ENCODE measurements around the gene CEACAM3. TPM values are rescaled to one million over a fixed set of nuclear protein-coding genes. Genes with fewer than 3 reads are reported as not detected.
A peak's percentile ranks its signal among the peaks of the same experiment; 100 is the strongest.
"Not testable (repeated sequence)": the region's sequence is repeated elsewhere in the genome, so short reads cannot be mapped to it uniquely, and the experiment has no call there.

CEACAM3 gene
- total RNA-seq, 4 donors from 2014 or later = 0.26 TPM; not detected in 3

DNA sequence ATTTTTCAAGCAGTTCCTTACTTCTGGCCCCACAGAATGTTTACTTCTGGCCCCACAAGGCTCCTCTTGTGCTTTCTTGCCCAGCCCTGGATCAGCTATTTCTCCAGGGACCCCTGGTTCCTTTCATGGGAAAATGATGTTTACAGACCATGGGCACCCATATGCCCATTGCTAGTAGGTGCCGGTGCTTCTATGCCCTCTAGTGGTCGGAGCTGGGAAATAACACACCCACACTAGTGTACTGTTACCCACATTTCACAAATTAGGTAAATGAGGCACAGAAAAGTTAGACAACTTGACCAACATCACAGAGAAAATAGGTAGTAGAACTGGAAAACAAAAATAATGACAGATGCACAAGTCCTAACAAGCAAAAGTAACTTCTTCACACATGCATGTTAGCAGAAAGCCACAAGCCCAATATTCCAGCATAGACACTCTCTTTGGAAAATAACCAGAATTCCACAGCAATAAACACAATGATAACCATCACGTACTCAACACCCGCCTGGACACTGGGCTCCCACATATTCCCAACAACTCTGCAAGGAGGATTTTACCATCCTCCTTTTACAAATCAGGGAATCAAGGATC, 42.4 kb upstream of the CEACAM3 start:
- H3K27me3 ChIP-seq = no peaks in the 10 kb centered on the region
- no peak for TF ChIP-seq EP300 (IDR thresholded peaks at IDR 0.05)
- TF ChIP-seq, protein P1, sequence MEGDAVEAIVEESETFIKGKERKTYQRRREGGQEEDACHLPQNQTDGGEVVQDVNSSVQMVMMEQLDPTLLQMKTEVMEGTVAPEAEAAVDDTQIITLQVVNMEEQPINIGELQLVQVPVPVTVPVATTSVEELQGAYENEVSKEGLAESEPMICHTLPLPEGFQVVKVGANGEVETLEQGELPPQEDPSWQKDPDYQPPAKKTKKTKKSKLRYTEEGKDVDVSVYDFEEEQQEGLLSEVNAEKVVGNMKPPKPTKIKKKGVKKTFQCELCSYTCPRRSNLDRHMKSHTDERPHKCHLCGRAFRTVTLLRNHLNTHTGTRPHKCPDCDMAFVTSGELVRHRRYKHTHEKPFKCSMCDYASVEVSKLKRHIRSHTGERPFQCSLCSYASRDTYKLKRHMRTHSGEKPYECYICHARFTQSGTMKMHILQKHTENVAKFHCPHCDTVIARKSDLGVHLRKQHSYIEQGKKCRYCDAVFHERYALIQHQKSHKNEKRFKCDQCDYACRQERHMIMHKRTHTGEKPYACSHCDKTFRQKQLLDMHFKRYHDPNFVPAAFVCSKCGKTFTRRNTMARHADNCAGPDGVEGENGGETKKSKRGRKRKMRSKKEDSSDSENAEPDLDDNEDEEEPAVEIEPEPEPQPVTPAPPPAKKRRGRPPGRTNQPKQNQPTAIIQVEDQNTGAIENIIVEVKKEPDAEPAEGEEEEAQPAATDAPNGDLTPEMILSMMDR (IDR thresholded peaks at IDR 0.05) = peak; percentile 51 to 73 (median 51)
- H3K4me3 ChIP-seq = no peak overlapping the region
- H3K27ac ChIP-seq (replicated peaks in 1 of 4) = no peak overlapping the region
- no peaks in the 10 kb centered on the region for H3K36me3 ChIP-seq
- intact Hi-C loops (cut with DNase I) = no loop called here
- DNase-seq (ENCODE audit: extremely low spot score) = no peak
- H3K4me1 ChIP-seq = peaks cover 0 to 9% (median 4%) of the 10 kb centered on the region in 4 donors
- 14% methylated on average over 4 of the region's 4 CpGs for WGBS
- H3K9me3 ChIP-seq = no peaks in the 10 kb centered on the region

DNA sequence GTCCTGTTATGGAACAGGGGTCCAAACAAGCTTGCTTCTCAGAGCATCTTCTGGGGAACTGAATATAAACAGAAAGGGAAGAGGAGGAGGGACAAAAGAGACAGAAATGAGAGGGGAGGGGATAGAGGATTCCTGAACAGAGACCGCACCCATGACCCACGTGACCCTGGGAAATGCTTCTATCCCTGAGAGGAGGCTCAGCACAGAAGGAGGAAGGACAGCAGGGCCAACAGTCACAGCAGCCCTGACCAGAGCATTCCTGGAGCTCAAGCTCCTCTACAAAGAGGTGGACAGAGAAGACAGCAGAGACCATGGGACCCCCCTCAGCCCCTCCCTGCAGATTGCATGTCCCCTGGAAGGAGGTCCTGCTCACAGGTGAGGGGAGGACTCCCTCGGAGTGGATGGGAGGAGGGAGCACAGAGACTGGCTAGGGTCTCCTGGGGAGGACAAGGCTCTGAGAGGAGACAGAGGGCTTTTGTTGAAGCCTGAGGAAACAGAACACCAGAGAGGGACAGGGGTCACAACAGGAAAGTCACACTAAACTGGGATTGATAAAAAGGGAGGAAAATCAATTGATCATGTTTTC, 41.0 kb upstream of the CEACAM3 start, which contains the start of gene CEACAM6:
TSS of gene CEACAM6 (plus strand) at position 203 of the 586 bp plus-strand sequence. CDS start at position 312, 109 bp downstream.
- H3K27me3 ChIP-seq = peaks cover 0 to 7% (median 0%) of the 10 kb centered on the region in 4 donors
- no peak within 1 kb of the TSS for H3K4me3 ChIP-seq
- no peaks in the 10 kb centered on the region for H3K36me3 ChIP-seq
- 40% methylated on average over 3 of the region's 3 CpGs for WGBS
- intact Hi-C loops (cut with DNase I) = no loop called here
- TF ChIP-seq EP300 (IDR thresholded peaks at IDR 0.05) = no peak
- TF ChIP-seq, protein P1 (IDR thresholded peaks at IDR 0.05) = no peak
- TF ChIP-seq POLR2A (IDR thresholded peaks at IDR 0.05; ENCODE audit: low read depth) = no peak
- no peak for TF ChIP-seq POLR2AphosphoS5 (IDR thresholded peaks at IDR 0.05)
- no peak within 1 kb of the TSS for H3K27ac ChIP-seq (replicated peaks in 1 of 4)
- peaks cover 0 to 8% (median 4%) of the 10 kb centered on the region in 4 donors for H3K4me1 ChIP-seq
- no peak for DNase-seq (ENCODE audit: extremely low spot score)
- no peaks in the 10 kb centered on the region for H3K9me3 ChIP-seq

DNA sequence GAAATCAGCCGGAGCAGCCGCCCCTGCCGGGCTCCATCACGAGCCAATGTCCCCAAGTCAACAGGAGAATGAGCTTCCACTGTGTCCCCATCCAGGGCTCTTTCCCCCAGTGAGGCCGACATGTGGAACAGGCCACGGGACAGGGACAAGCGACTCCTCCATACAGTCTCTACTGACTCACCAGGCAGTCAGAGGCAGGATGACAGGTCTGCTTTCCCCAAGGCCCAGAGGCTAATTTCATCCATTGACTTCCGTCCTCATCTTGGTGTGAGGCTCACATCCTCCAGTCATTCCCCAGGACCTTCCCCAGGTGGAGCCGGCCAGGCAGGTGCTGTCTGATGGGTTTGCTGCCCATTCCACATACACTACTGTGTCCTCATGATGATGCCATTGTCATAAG, 37.5 kb upstream of the CEACAM3 start:
- Histone ChIP-seq H3K4me1 (no peaks in the 10 kb centered on the region), H3K4me3 (no peak overlapping the region), H3K36me3 (no peaks in the 10 kb centered on the region), H3K9me3 (no peaks in the 10 kb centered on the region), H3K27me3 (peaks cover 0 to 39% (median 2%) of the 10 kb centered on the region in 4 donors), H3K27ac (replicated peaks in 1 of 4) (no peak overlapping the region)
- DNase-seq (ENCODE audit: extremely low spot score) = no peak
- intact Hi-C loops (cut with DNase I) = no loop called here
- WGBS = 58% methylated on average over 9 of the region's 9 CpGs
- TF ChIP-seq, protein P1 (IDR thresholded peaks at IDR 0.05) = no peak
- TF ChIP-seq POLR2A (IDR thresholded peaks at IDR 0.05; ENCODE audit: low read depth) (no peak), EP300 (IDR thresholded peaks at IDR 0.05) (no peak), POLR2AphosphoS5 (IDR thresholded peaks at IDR 0.05) (no peak)

- intact Hi-C loops (cut with DNase I) = no loop called here
- WGBS = 86% methylated on average over 2 of the region's 2 CpGs
- no peak overlapping the region for H3K4me3 ChIP-seq
- no peaks in the 10 kb centered on the region for H3K36me3 ChIP-seq
- TF ChIP-seq POLR2AphosphoS5 (IDR thresholded peaks at IDR 0.05) (no peak), POLR2A (IDR thresholded peaks at IDR 0.05; ENCODE audit: low read depth) (no peak), EP300 (IDR thresholded peaks at IDR 0.05) (no peak)
- TF ChIP-seq, protein P1 (IDR thresholded peaks at IDR 0.05) = no peak
- H3K9me3 ChIP-seq = no peaks in the 10 kb centered on the region
- peaks cover 0 to 23% (median 2%) of the 10 kb centered on the region in 4 donors for H3K27me3 ChIP-seq
- no peak for DNase-seq (ENCODE audit: extremely low spot score)
- H3K4me1 ChIP-seq = no peaks in the 10 kb centered on the region
- H3K27ac ChIP-seq (replicated peaks in 1 of 4) = no peak overlapping the region
Measured at GRCh38 chr19:41767115-41767514, 29.3 kb upstream of the CEACAM3 start.

- WGBS = 54% methylated on average over 2 of the region's 5 CpGs
- DNase-seq (ENCODE audit: extremely low spot score); H3K36me3 ChIP-seq; H3K4me1 ChIP-seq; H3K4me3 ChIP-seq; H3K27ac ChIP-seq (replicated peaks in 1 of 4); intact Hi-C loops (cut with DNase I); H3K9me3 ChIP-seq: not testable (repeated sequence)
- peaks cover 0 to 19% (median 0%) of the 10 kb centered on the region in 4 donors for H3K27me3 ChIP-seq
Measured at GRCh38 chr19:41768105-41768504, 28.3 kb upstream of the CEACAM3 start.

Data from esophagus muscularis mucosa (tissue), 4 donors.